ENCODE measurements around the gene DDI2. TPM values are rescaled to one million over a fixed set of nuclear protein-coding genes. Genes with fewer than 3 reads are reported as not detected.

Gene DDI2
- polyA plus RNA-seq, 1 experiment, result 7.8 TPM

- no peak overlapping the region for H3K4me3 ChIP-seq (ENCODE audit: low read depth, low read length)
- ChIA-PET POLR2A (interaction anchor here (0.6 to 0.7 kb wide), 2 partner anchors 46 to 171 kb away, joined by 4 to 5 read pairs; no protein-coding TSS in a partner anchor), CTCF (no interaction called here)
- no peak overlapping the region for H3K27ac ChIP-seq (ENCODE audit: low read depth, low read length)
- no peaks in the 10 kb centered on the region for H3K27me3 ChIP-seq (ENCODE audit: control insufficient read depth, insufficient read depth, low read length)
- no peak for DNase-seq (ENCODE audit: low read depth, low spot score)
- TF ChIP-seq CTCF (IDR thresholded peaks at IDR 0.05; ENCODE audit: low read depth, low read length), result no peak
- no peaks in the 10 kb centered on the region for H3K9me3 ChIP-seq (ENCODE audit: control insufficient read depth, insufficient read depth, low read length)
Measured at GRCh38 chr1:15625056-15625917, 8.0 kb downstream of the DDI2 start.

DNA sequence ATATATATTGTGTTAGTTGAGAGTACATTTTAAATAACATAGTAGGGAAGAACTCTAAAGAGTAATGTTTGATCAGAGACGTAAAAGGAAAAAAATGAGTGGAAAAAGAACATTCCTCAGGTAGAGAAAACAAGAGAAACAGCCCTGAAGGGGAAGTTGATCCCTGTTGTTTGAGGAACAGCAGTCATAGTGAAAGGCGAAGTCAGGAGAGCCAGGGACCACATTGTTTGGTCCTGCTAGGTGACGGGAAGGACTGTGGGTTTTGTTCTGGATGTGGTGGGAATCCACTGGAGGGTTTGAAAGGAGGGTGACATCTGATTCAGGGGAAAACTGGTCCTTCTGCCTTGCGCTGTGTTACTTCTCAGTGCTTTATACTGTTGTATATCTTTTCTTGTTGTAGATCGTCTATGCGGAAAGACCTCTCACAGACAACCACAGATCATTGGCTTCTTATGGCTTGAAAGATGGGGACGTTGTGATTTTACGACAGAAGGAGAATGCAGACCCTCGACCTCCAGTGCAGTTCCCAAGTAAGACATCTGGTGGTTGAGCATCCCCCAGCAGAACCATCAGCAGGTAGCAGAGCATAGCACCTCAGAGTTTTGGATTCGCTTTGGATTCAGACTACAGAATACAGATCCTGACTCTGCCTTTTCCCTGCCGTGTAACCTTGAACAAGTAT is 9.2 kb downstream of the DDI2 start:
- DNase-seq (ENCODE audit: low read depth, low spot score), result no peak
- Histone ChIP-seq H3K4me3 (ENCODE audit: low read depth, low read length) (no peak overlapping the region), H3K27me3 (ENCODE audit: control insufficient read depth, insufficient read depth, low read length) (no peaks in the 10 kb centered on the region), H3K9me3 (ENCODE audit: control insufficient read depth, insufficient read depth, low read length) (no peaks in the 10 kb centered on the region), H3K27ac (ENCODE audit: low read depth, low read length) (no peak overlapping the region)
- POLR2A ChIA-PET, result interaction anchor here (0.5 kb wide), 1 partner anchor 161 kb away, joined by 5 read pairs; no protein-coding TSS in a partner anchor
- no peak for TF ChIP-seq CTCF (IDR thresholded peaks at IDR 0.05; ENCODE audit: low read depth, low read length)
- CTCF ChIA-PET, result interaction anchor here (0.6 kb wide), 1 partner anchor 1399 kb away, joined by 3 read pairs; no protein-coding TSS in a partner anchor

- Histone ChIP-seq H3K4me3 (ENCODE audit: low read depth, low read length) (no peak overlapping the region), H3K9me3 (ENCODE audit: control insufficient read depth, insufficient read depth, low read length) (no peaks in the 10 kb centered on the region), H3K27me3 (ENCODE audit: control insufficient read depth, insufficient read depth, low read length) (no peaks in the 10 kb centered on the region), H3K27ac (ENCODE audit: low read depth, low read length) (no peak overlapping the region)
- CTCF ChIA-PET, result interaction anchor here (0.5 to 0.7 kb wide), 3 partner anchors 37 to 1397 kb away, joined by 3 to 4 read pairs (median 3); no protein-coding TSS in a partner anchor
- POLR2A ChIA-PET, result interaction anchor here (0.6 to 0.8 kb wide), 2 partner anchors 9 to 144 kb away, joined by 4 to 5 read pairs; no protein-coding TSS in a partner anchor
- no peak for DNase-seq (ENCODE audit: low read depth, low spot score)
- TF ChIP-seq CTCF (IDR thresholded peaks at IDR 0.05; ENCODE audit: low read depth, low read length), result no peak
Measured at GRCh38 chr1:15627343-15627988, 10.2 kb downstream of the DDI2 start.

- Histone ChIP-seq H3K9me3 (ENCODE audit: control insufficient read depth, insufficient read depth, low read length) (no peaks in the 10 kb centered on the region), H3K27ac (ENCODE audit: low read depth, low read length) (no peak overlapping the region), H3K27me3 (ENCODE audit: control insufficient read depth, insufficient read depth, low read length) (no peaks in the 10 kb centered on the region), H3K4me3 (ENCODE audit: low read depth, low read length) (no peak overlapping the region)
- CTCF ChIA-PET, result interaction anchor here (0.5 kb wide), 1 partner anchor 36 kb away, joined by 3 read pairs; no protein-coding TSS in a partner anchor
- TF ChIP-seq CTCF (IDR thresholded peaks at IDR 0.05; ENCODE audit: low read depth, low read length), result no peak
- DNase-seq (ENCODE audit: low read depth, low spot score), result no peak
- POLR2A ChIA-PET, result interaction anchor here (0.6 to 0.8 kb wide), 2 partner anchors 10 to 143 kb away, joined by 4 to 5 read pairs; no protein-coding TSS in a partner anchor
Measured at GRCh38 chr1:15628003-15628402, 10.7 kb downstream of the DDI2 start.
